HUDEP-2 (cell line): Measurements from ENCODE around the gene SPSB1.

Source experiments
- DNase-seq, 76 experiments: peaks; one replicate each; lab custom pipeline; 2025; ENCODE audit not compliant: unreplicated experiment in 76 of 76; lab: John Stamatoyannopoulos, UW

Gene SPSB1

DNA sequence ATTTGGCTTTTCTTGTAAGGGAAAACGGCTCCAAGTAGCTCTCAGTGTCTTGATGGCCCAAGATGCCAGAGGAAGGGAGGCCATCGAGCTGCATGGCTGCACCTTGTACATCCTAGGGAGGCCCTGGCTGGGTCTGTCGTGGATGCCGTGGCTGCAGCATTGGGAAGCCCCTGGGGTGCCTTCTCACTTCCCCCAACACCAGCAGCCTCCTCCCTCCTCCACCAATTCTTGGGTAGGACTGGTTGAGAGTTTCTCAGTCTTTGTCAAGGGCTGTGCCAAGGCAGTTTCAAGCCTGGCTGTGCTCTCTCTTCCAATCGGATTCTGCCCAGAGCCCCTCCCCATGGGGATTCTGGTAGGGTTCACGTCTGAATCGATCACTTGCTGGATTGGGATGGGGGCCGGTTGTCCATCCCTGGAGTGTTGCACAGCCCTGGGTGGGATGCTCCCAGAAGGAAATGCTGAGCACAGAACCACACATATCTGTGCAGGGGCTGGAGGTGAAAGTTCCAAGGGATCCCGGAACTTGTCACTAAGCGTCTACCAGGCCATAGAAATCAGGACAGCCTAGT, 14.0 kb upstream of the SPSB1 start:
- DNase-seq: no peak

DNA sequence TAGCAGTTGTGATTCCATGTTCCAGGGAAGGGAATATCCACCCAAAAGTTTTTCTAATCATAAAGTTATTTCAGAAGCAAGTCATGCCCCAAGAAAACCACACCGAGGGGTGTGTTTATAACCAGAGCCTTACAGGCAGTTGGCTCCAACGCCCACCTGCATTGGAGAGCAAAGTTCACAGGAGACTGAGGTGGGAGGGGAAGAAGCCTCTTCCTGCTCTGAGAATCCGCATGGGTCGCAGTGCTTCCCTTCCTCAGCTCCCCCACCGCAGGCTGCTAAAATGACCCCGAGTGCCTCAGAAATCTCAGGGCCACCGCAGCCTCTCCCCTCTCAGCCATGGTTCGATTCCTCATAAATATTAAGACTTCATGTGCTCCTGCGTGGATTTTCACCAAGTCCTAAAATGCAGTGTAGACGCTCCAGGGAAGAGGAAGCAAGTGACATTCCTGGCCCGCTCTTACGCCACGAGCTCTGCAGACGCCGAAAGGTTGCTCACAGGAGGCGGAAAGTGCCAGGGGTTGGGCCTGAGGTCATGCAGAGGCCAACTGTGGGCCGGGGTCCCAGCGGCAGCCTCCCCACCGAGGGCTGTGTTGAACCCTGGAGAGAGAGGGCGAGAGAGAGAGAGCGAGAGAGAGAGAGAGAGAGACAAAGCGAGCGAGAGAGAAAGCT, 13.4 kb upstream of the SPSB1 start:
- no peak for DNase-seq

DNA sequence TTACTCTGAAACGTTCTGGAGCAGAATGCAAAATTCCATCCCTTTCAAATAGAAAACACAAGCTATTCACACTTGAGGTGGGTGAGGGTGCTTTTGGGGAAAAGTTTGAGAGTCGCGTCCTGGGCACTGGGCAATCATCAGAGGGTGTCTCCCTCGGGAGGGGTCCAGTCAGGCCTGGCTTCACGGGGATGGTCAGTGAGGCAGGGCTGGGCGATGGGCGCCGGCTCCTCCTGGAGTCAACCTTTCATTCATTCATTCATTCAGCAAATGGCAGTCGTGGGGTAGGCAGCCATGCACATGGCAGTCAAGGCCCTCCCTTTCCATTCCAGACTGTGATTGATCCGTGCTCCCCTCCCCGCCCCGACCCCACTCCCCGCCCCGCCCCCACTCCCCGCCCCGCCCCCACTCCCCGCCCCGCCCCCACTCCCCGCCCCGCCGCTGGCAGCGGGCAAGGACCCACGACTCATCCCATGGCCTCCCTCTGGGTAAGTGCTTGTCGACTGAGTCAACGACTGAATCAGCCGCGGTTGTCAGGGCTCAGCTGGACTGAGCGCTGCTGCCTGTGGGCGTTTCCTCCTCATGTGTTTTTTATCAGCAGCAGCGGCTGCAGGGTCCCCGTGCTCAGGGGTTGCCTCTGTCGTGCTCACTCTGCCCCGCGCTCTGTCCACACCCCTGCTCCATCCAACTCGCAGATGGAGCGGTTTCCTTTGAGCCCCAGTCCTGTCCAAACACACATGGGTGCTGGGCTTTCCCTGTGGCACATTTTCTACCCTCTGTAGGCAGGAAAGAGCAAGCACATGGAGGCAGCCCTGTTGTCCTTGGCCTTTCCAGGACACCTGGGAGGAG, 12.5 kb upstream of the SPSB1 start:
- DNase-seq: peak in 57 of 76 experiments; percentile 7 to 74 (median 35)

DNA sequence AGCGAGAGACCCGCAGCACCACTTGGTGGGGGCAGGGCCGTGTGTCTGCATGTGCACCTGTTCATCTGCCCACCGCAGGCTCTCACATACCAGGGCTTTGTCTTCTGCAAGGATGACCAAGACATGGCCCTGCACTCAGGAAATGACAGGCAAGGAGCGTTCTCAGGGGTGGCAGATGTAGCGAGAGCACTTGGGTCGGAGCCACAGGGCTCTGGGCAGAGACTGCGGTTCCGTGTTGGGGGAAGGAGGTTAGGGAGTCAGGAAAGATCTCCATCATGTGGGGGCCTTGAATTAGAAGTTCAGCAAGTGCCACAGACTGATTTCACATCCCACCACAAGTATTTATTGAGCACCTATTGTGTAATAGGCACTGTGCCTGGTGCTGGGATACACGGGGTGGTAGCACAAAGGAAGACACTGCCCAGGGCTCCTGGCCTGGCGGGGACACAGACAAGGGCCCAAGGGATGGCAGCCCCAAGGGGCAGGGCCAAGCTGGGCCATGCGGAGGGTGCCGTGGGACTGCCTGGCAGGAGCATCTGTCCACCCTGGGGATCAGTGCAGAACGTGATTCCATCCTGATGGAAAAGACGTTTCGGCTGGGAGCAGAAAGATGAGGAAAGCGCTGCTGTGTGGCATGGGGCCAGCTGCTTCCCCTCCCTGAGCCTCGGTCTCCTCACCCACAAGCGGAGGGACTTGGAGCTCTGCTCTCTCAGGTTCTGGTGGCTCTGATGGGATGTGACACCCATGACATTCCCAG, 11.4 kb upstream of the SPSB1 start:
- DNase-seq: no peak

DNA sequence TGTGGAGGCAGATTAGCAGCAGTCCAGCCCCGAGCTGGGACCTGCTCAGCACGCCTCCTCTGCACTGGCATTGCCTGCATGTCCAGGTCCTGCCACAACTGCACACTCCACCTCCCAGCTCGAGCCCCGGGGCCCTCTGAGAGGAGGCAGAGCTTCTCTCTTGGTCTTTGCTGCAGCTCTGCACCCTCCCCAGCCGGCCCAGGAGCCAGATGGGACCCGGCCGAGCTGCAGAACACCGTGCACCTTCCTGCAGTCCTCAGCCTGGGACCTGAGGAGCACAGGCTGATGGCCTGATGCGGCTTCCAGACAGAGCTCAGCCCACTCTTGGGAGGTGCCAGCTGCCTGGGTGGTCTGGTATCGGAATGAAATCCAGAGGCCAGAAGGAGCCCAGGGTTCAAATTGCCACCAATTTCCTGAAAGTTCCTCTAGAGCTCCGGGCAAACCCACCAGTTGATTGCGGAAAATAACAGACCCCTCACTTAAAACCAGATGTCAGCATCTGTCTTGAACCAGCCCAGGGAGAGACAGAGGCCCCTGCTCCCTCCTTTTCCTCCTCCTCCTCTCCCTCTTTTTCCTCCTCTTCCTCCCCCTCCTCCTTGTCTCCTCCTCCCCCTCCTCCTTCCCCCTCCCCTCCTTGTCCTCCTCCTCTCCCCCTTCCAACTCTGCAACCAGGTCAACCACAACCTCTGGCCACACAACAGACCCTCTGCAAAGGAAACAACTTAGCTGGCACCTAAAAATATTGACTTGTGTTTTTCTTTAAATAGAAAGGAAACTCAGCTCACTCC, 10.6 kb upstream of the SPSB1 start:
- no peak for DNase-seq

DNA sequence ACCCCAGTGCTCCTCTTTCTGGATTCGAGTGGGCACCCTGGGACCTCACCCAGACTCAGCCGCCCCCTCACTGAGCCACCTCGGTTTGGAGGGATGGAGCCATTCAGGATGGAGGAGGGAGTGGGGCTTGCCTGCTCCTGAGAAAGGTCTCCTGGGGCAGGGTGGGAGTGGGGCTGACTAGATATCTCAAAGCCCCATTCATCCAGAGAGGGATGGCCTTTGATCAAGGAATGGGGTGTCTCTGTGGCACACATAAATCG, 10.1 kb upstream of the SPSB1 start:
- no peak for DNase-seq

DNA sequence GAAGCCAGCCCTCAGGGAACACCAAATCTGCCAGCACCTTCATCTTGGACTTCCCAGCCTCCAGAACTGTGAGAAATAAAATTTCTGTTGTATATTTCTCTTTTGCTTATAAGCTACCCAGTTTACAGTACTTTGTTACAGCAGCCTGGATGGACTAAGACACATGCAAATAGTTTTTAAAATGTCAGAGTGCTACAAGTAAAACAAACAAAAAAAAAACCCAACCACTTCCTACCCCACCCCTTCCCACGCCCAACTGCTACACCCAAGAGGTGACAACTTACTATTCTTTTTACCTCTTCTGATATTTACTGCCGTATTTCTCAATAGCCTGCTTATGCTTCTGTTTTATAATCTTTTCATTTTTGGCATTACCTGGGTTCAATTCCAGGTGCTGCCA, 8.6 kb upstream of the SPSB1 start:
- no peak for DNase-seq

DNA sequence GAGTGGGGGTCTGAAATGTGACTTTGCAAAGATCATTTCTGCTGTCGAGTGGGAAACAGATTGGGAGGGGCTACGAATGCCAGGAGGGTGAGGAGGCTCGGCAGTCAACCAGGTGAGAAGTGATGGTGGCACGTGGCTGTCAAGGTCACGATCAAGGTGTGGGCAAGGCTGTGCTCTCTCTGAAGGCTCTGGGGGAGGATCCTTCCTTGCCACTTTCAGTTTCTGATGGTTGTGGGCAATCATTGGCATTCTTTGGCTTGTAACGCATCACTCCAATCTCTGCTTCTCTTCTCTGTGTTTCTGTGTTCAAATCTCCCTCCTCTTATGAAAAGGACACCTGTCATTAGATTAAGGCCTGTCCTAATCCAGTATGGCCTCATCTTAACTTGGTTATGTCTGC, 6.1 kb upstream of the SPSB1 start:
- no peak for DNase-seq

DNA sequence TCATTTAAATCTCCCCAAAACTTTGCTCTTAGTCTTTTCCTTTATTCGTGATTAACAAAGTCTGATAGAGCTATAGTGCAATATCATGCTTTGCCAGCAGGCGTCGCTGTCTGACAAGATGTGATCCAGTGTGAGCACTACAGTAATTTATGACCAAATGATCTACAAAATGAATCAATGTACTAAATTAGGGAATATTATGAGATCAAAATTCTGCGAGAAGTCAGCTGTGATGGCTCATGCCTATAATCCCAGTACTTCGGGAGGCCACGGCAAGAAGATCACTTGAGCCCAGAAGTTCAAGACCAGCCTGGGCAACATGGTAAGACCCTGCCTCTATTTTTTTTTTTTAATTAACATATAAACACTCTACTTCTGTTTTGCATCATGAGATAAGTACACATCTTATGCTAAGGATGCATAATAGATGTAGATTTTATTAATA, 3.6 kb upstream of the SPSB1 start:
- peak in 56 of 76 experiments; percentile 4 to 76 (median 44) for DNase-seq

DNA sequence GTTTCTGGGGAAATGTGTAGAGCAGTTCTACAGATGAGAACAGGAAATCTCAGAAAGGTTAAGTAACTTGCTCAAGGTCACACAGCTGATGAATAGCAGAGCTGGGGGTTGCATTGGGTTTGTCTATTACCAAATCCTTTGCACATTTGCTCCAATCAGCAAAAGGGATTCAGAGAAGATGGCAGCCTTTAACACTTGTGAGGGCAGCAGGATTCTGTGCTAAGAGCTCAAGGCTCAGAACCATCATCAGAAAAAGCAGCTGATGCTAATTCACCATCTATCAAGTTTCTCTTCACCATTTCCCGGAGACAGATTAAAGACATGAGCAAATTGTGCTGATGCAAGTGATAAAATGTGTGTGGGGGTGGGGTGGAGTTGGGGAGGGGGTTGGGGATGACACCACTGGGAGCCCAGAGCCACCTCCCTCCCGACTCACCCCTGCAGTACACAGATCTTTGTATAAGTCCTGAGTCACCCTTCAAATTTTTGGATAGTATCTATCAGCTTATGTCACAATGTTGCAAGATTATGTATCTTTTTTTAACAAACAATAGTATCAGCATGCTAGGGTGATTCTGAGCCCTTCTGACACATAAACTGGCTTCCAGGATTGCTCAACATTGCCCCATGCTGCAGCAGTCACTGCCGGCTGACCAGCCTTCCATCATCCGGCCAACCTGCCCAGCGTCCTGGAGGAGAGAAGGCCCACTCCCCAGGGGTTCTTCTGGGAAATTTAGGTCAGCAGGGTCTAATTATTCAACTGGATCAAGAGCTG, 2.8 kb upstream of the SPSB1 start:
- peak in 1 of 76 experiments; percentile 6 for DNase-seq

DNA sequence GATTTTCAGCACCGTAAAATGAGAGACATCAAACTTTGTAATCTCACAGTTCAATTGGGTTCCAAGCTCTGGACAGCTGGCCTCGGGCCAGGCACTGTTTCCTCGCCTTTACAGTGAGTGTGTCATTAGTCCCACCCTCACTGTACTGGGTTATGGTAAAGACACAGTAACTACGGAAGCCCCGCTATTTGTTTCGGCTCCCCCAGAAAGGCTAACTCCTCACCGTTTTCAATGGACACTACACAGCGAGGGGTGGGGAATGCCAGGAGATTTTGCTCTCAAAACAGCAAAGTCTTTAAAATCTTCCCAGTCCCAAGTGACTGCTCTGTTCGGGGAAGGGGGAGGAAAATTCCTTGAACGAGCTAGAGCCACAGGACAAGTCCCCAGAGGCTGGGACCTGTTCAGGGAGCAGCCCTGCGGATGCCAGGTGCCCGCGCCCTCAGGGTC, 757 bp upstream of the SPSB1 start:
- DNase-seq: peak in 1 of 76 experiments; percentile 1

DNA sequence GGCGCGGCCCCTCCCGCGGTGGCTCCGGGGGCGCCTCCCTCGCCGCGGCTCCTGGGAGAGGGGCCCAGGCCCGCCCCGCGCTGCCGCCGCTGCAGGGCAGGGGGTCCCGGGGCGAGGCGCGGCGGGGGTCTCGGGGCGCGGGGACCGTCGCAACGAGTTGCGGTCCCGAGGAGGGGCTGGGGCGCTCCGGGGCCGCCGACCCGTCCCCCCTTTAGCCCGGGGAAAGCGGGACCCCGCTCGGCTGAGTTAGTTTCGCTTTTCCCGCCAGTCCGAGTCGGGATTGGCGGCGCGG, 493 bp downstream of the SPSB1 start:
- DNase-seq: no peak

DNA sequence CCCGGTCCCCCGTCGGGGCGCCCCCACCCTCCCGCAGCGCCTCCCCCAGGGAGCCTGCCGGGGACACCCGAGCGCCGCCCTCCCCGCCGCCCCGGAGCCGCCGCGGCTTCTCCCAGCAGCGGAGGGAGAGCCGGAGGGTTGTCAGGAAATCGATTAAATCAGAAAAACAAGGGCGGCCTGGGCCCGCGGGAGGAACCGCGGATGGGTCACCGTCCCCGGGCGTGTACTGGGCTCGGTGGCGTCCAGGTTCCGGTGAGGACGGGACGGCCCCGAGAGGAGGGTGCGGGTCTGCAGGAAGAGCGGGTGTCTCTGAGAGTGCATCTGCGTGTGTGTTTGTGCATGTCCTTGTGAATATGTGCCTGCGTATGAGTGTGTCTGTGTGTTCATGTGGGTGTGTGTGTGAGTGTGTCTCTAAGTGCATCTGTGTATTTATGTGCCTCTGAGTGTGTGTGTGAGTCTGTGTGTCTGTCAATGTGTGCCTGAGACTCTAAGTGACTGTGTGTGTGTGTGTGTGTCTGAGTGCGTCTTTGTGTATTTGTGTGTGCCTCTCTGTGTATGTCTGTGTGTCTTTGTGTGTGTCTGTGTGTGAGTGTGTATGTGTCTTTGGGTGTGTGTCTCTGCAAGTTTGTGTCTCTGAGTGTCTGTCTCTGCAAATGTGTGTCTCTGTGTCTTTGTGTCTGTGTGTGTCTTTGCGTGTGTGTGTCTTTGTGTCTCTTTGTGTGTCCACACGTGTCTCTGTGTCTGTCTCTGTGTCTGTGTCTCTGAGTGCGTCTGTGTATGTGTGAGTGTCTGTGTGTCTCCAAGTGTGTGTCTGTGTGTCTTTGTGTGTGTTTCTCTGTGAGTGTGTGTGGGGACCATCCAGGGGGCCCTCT, 1.1 kb downstream of the SPSB1 start:
- peak in 2 of 76 experiments; percentile 3 to 7 for DNase-seq

DNA sequence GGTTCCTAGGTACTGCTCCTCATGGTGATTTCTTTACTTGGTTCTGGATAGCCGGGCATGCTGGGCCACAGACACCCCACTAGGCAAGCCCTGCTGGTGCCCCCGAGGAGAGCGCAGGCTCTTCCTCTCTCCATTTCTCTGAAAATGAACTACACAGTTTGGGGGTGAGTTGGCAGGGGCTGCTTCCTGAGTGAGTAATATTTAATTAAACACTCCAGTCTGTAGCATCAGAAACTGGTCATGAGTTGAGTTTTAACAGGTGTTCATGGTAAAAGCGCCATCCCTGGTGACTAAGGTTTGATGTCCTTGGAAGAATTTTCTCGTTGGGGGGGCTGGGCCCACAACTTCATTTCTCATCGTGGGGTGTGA, 1.7 kb downstream of the SPSB1 start:
- no peak for DNase-seq

DNA sequence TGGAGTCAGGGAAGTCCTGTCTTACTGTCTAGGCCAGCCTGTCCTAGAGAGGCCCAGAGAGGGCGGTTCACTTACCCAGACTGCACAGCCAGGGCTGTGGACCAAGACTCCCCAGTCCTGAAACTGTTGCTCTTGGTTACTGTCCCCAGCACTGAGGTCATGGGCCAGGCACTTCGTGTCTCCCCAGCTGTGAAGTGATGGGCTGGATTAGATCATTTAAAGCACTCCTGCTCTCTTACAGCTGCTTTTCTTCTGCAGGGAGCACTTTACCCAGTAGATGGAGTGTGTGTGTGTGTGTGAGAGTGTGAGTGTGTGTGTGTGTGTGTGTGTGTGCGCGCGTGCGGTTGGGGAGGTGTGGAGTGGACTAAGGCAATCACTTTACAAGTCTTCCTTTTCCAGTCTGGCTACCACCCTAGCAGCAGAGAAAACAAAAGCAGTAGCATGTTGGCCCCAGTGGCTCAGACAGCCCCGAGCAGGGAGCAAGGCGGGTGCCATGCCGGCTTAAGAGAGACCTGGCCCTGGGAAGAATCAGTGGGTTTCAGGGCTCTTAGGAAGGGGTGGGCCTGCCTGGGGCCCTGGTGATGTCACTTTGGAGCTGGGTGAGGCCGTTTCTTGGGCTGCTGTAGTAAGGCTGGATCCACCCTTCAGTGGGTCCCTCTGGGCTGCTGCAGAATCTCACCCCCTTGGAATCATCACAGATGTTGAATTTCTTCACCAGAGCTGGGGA, 2.4 kb downstream of the SPSB1 start:
- peak in 3 of 76 experiments; percentile 2 to 4 (median 3) for DNase-seq

DNA sequence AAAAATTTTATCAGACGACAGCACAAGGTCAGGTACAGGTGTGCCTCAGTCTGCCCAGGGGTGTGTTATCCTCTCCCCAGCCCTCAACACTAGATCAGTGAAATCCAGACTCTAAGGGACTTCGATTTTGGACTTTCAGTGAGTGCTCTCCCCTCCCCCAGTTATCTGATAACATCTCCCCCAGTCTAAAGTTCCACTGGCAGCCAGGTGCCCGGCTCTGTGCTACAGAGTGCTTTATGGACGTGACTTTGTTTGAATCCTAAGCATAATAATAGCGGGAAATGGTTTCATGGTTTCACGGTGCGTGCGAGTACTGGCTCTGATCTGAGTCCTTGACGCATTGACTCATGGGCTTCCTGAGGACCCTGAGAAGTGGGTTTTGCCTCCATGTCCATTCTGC, 3.2 kb downstream of the SPSB1 start:
- DNase-seq: no peak

DNA sequence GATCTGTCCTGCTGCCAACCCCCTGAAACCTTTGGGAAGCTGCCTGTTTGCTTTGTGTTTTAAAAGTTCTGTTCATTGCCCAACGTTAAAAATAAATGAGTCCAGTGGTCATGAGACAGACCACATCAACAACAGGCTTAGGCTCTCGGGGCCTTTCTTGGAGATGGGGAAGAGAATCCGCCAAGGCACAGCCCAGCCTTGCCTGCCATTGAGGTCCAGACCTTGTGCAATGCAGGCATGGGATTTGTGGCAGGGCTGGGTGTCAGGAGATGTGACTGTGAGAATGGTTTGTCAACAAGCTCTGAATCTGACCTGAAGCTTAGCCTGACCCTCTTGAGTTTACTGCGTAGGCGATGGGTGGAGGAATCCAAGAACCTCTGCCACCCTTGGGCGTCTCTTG, 4.2 kb downstream of the SPSB1 start:
- no peak for DNase-seq

DNA sequence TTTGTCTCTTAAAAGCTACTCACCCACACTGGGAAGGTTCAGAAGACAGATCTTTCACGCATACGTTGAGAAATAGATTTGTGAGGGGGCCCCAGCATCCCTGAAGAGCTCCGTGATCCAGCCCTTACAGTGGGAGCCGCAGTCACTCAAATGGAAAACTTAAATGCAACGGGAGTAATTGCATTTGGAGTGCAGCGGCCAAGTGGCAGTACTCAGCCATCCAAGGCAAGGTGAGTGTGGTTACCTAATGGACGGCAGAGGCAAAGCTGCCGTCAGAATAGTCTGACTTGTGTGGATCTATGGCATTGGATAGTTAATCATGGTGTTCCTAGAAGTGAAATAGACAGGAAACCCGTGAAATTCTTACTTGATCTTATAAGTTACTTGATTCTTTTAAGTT, 5.1 kb downstream of the SPSB1 start:
- no peak for DNase-seq
